Ecto neural progenitor cell (in vitro differentiated cells): ENCODE results near the gene PI4K2A.

Source experiments
- DNase-seq: peaks from one replicate; pipeline ENCODE4 v3.0.0-alpha.2; 2018; ENCODE audit warnings: low spot score

The PI4K2A gene

DNA sequence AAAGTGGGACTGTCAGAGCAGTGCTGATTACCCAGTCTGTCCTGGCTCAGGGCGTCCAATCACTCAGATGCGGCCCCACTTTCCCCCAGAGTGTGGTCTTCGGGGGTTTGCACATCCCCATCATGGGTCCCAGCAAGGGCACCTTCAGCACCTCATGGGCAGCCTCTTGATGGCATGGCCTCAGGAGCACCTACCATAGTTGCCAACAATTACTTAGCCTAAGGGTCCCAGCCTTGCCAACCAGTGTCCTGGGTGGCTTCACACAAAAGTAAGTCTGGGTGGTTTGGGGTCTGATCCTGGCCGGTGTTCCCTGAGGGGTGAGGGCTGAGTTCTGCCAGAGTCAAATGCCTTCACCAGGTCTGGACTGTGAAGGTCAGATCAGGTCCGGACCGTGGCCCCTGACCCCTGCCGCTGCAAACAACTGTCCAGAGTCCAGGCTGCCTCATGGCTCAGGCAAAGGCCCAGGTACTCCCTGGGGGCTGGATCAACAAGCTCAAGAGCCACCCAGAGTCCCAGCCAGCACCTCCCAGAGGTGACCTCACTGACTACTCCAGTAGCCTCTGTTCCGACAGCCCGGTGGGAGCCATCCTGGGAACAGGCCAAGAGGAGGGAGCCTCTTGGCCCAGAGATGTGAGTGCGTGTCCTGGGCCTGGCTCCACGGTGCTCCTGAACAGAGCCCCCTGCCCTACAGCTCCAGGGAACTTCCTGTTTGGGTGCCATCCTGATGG is 66.8 kb downstream of the PI4K2A start:
- DNase-seq = no peak

DNA sequence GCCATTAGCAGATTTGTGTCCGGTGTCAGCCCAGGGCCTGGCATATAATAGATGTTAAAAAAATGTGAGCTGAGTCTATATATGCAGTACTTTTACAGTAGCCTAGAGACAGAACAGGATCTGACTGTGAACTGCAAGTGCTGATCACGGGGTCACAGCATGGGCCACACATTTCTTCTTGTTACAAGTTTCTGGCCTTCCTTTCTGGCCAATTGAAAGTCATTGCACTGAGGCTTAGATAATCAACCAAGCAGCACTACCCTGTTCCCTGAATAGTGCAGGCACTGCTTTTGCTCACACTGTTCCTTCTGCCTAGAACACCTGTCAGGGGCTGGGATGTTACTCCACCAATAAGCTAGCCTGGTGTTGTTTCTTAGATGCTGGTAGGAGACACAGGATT is 67.7 kb downstream of the PI4K2A start:
- no peak for DNase-seq

DNA sequence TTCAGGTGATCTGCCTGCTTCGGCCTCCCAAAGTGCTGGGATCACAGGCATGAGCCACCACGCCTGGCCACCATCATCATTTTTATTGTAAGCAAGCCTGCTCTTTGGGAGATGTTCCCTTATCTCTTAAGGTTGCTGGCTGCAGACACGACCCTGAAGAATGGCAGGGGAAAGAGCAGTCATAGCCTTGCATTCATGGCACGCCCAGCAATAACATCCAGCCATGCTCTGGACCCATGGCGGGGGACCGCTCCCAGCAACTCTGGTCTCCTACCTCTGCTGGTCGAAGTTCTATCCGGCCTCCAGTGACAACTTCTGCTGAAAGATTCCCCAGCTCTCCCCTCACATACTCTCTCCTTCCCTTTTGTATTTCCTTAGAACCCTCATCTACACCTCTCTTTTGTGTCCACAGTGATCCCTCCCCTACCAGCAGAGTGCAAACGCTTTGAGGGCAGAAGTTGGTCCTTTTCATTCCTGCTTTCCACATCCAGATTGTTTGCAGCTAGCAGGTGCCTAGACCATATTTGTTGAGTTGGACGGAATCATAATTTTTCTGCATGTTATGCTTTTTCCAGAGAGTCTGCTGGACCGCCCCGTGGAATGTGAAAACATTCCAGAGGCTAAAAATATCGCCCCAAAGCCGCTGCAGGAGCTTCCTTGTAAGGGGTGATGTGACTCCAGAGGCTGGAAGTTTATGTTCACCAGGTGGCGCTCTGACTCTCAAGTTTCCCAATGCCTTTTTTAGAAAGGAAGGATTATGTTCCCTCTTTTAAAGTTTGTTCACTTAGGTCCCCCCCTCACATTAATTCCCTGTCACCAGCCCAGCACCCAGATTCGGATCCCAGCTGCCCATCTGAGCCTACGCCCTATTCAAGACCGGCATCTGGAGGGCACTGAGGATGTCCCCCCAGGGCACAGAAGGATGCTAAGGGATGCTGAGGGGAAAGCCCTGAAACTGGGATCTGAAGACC is 68.8 kb downstream of the PI4K2A start:
- peak; percentile 65 for DNase-seq

DNA sequence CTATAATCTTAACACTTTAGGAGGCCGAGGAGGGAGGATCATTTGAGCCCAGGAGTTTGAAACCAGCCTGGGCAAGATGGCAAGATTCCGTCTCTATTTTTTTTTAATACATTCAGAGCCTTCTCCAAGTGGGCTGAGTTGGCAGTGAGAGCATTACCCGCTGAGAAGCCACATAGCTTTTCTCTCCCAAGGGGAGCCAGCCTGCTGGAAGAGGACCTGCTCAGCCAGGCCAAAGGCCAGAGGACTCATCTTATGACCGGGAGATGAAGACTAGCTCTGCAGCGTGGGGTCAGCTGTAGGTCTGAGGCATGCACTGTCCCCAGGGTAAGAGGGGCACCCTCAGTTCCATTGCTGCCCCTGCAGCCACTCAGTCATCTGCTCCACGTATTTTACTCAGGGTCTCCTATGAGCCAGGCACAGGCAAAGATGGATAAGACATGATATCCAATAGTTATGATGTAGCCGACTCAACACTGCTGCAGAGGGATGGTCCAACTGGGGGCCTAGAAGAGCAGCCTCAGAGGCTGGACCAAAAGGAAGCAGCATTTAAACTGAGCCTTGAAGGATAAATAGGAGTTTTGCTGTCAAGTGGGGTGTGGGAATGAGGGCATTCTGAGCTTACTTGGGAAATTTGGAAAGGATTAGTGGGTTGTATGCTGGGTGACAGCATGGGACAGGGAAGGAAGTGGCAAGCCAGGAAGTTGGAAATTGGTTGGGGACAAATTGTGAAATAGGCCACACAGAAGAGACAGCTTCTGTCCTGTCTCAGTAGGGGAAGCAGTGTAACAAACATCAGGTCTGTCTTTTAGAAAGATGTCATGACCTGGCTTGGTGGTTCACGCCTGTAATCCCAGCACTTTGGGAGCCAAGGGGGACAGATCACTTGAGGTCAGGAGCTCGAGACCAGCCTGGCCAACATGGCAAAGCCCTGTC is 71.4 kb downstream of the PI4K2A start:
- DNase-seq = no peak

DNA sequence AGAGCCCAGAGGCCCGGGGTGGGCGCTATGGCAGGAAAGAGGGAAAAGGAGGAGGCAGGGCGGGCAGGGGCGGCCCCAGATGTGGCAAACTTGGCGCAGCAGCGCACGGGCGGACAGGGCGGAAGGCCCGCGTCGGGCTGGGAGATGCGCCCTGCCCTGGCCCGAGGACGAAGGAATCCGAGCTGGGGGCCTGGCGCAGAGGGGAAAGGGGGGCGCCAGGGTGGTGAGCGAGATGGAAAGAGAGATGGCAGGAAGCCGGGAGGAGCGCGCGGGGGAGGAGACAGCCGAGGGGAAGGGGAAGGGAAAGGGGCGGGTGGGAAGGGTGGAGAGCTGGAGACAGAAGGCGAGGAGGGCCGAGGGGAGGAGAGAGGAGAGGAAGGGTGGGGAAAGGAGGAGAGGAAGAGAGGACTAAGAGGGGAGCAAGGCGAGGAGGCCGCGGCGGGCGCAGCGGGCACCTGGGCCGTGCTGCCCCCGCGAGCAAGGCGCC is 72.9 kb downstream of the PI4K2A start, which contains the start of gene MARVELD1:
Gene MARVELD1 (plus strand): TSS at position 392 of the 487 bp plus-strand sequence. CDS start 147 bp downstream, outside the sequence.
- peak; percentile 78 for DNase-seq

DNA sequence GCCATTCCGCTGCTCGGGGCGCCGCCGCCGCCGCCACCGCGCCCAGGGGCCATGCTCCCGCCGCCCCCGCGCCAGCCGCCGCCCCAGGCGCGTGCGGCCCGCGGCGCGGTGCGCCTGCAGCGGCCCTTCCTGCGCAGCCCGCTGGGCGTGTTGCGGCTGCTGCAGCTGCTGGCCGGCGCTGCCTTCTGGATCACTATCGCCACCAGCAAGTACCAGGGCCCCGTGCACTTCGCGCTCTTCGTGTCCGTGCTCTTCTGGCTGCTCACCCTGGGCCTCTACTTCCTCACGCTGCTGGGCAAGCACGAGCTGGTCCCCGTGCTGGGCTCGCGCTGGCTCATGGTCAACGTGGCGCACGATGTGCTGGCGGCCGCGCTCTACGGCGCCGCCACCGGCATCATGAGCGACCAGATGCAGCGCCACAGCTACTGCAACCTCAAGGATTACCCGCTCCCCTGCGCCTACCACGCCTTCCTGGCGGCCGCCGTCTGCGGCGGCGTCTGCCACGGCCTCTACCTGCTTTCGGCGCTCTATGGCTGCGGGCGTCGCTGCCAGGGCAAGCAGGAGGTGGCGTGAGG is 73.4 kb downstream of the PI4K2A start:
- peak; percentile 87 for DNase-seq

DNA sequence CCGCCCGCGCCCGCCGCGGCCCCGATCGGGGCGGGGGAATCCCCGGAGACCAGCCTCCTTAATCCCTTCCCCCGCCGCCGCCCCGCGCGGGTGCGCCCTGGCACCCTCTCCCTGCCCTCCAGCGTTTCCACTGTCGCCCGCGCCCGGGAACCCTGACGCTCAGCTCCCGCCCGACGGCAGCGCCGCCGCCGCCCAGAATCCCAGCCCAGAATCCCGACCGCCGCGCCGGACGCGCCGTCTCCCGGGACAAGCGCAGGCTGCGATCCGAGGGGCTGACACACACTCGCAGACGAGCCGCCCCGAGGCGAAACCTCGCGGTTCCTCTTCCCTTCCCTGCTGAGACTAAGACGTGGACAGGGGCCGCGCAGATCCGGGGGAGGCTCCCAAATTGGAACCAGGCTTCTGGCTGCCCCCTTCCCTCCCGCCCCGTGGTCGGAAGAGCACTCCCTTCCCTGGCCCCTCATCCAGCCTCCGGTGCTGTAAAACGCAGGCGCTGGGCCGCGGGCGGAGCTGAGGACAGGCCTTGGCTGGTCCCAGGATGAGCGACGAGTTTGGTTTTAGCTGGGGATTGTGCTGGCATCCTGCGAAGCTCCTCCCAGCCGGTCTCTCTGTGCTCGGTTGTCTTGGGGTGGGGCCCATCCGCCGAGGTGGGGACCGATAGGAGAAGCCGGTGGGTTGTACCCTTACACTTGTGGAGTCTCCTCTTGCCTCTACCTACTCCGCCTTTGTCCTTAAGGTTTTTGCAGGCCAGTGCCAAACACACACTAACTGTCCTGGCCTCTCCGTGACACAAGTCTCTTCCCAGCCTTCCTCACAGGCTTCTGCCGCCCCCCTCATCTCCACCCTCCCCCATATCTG is 74.2 kb downstream of the PI4K2A start:
- DNase-seq = peak; percentile 77

DNA sequence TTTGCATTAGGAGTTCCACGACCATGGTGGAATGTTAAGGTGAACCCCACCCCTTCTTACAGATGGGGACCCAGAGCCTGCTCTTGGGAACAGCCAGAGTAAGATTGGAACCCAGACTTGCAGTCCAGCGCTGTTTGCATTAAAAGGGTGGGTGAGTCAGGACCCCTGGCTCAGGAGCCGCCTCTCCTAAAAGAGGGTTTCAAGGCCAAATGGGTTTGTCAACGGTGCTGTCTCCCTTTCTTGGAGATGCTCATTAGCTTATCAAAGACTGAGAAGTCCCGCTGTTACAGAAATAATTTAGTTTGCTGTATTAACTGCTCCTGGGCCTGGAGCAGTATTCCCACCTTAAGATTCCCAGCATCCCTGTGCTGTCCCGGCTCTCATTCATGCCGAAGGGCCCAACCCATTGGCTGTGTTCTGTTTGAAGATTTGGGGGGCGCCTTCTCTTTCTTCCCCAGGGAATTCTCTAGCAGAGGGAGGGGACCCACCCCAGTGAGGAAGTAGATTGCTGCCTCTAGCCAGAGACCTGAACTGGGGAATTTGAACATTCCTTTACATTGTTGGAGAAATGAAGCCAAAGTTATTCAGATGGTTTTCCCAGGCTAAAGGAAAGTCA is 74.9 kb downstream of the PI4K2A start:
- no peak for DNase-seq

DNA sequence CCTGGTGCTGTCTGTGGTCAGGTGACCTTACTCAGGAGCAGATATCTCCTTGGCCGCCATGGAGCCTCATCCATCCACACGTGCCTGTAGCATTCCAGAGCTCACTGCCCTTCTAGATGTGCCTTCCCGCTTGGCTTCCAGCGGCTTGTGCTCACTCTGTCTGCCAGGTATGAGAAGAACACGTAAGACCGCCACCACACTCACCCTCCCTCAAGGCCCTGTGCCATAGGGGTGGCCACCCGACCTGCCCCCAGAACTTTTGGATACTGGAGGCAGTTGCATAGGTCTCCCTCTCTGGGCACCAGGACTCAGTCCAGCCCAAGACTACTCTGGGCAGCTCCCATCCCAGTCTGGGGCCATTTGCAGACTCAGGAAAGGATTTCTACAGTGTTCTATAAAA is 77.2 kb downstream of the PI4K2A start:
- DNase-seq = no peak

DNA sequence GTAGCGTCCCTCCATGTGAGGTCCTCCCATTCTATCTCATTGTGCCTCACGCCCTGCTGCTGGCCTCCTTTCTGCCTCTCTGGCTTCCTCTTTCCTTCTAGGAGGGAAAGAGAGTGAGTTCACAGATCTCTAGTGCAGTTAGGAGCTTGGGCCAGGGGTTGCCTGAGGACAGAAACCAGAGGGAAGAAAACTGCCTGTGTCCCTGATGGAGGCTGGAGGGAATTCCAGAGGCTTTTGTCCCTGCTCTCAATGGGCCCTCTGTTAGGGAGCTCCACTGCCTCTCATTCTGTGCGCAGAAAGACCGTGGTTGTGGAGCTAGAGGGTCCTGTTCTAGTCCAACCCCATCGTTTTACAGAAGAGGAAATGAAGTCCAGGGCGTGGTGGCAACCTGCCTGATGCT is 77.7 kb downstream of the PI4K2A start:
- no peak for DNase-seq

DNA sequence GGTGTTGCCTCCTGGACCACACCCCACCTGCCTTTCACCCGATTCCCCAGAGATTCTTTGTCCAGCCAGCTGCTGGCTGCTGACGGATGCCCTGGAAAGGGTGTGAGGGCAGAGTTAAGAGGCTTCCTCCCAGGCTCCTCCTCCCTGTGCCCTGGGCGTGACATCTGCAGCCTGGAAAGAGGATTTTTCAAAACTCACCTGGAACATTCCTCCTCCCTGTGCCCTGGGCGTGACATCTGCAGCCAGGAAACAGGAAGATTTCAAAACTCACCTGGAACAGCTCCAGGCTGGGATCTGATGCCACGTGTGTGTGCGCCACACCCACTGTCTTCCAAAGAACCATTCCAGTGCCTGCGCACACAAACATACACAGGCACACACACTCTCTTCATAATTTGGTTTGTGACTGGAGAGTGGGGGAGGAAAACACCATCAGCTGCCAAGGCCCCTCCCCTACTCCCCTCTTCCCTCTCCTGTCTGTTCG is 78.2 kb downstream of the PI4K2A start:
- DNase-seq = no peak

DNA sequence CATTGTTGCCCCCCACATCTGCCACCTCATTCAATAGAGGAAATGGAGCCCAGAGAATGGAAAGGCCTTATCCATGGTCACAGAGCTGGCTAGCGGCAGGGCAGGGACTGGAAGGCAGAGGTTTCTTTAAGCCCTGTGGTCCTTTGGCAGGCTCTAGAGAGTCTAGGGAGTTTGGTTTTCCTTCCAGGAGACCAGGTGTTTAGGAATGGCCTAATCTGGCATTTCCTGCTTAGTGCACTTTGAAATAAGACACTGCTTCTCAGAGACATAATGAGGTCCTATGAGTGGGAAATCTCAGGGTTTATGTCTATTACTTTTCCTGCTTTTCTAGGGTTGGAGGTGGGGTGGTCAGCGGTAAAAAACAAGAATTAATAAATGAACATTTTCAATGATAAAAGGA is 79.1 kb downstream of the PI4K2A start:
- DNase-seq = no peak

DNA sequence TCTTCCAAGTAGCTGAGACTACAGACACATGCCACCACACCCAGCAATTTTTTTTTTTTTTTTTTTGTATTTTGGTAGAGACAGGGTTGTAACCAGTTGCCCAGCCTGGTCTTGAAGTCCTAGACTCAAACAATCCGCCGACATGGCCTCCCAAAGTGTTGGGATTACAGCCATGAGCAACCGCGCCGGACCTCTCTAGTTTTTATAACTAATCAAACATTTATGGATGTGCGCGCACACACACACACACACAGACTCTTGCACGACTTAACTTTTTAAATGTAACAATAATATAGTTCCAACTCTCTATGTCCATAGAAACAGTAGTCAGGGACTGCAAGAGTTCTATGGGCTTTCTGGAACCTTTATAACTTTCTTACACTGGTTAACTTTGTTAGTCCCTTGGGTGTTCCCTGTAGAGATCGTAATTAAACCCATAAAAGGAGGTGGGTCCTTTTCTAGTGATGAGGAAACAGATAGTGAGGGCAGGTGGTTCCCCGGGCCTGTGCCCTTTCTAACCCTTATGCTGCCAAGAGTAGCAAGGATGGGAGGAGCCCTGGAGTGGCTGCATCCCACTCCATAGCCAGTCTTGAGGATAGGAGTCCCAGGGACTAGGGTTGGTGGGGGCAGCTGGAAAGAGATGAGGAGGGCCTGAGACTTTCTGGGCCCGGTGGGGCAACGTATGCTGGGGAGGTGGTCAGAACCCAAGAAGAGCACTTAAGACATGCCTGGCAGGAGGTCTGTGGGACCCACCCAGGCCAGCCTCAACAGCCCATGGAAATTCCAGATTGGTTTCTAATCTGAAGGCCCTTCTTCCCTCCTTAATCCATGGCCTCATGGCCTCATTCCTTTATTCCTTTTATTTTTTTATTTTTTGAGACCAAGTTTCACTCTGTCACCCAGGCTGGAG is 81.7 kb downstream of the PI4K2A start:
- DNase-seq = no peak

DNA sequence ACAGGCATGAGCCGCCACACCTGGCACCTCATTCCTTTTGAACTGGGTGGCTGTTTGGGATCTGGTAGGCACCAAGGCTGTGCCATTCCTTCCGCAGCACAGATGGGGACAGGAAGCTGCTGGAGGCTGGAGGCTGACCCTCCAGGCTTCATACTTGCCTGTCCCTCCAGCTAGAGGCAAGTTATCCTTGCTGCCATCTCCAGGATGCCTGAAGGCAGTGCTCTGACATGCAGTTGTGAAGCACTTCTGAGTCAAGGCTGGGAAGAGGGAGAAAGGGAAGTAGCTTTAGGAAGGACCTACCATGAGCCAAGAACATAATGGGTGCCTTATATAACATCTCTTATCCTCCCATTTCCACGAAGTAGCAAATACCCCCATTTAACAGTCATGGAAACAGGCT is 82.5 kb downstream of the PI4K2A start:
- DNase-seq = no peak

DNA sequence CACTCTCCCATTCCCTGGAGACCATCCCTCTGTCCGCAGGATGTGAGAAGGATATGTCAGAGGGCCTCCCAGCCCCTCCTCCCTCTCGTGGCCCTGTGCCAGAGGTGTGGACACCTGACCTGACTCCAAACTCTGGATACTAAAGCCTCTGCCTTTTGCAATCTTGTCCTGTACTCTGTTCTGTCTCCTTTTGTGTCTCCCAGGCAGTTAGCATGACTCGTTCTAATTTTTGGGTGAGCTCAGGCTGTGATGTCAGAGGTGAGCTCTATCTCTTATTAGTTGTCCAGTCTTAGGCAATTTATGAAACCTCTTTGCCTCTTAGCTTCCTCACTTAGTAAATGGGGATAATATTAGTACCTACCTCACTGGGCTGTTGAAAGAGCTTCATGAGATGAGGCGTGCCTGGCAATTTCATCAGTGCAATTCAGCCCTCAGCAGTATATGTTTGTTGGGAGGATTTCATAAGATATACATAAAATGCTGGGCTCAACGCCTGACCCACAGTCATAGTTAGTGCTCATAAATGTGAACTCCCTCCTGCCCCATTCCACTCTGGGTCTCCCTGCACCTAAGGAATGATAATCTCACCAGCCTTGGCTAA is 84.0 kb downstream of the PI4K2A start:
- DNase-seq = no peak
